ENCODE data around the gene SLC37A3. TPM values are rescaled to one million over a fixed set of nuclear protein-coding genes. Genes with fewer than 3 reads are reported as not detected.

Gene SLC37A3
- total and polyA plus RNA-seq, 2 experiments from 2014 or later: 44.9 to 64.5 TPM

DNA sequence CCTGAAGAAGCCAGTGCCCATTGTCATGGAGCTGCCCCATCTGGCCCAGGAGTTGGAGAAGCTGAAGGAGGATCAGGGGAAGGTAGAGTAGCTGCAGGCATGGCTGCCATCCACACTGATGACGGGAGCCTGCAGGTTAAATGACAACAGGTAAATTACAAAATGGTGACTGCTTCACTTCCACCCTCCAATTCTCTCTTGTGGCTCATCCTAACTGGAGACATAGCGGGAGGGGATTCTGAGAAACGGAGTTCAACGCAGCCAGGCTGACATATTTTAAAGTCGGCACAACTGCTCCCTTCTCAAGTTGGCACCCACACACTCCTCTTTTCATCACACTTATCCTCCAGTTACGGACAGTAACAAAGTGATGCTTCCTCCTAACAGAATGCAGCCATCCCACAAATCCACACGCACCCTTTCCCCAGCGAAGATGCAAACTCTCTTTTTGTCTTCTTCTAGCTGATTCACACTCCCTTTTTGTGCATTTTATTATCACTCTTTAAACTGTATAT, 103.0 kb downstream of the SLC37A3 start:
- no peak for DNase-seq (ENCODE audit: low spot score)
- H3K79me2 ChIP-seq: no peaks in the 10 kb centered on the region
- no peak overlapping the region for H3K4me2 ChIP-seq
- 94% methylated on average over 8 of the region's 8 CpGs for WGBS (ENCODE audit: low lambda C conversion rate, missing lambda C conversion rate)
- H3K27me3 ChIP-seq: no peaks in the 10 kb centered on the region
- TF ChIP-seq EZH2 (IDR thresholded peaks at IDR 0.05; ENCODE audit: borderline replicate concordance) (no peak), EZH2phosphoT487 (IDR thresholded peaks at IDR 0.05; ENCODE audit: low read depth, severe bottlenecking, unreplicated experiment) (no peak)
- TF ChIP-seq, protein P1, sequence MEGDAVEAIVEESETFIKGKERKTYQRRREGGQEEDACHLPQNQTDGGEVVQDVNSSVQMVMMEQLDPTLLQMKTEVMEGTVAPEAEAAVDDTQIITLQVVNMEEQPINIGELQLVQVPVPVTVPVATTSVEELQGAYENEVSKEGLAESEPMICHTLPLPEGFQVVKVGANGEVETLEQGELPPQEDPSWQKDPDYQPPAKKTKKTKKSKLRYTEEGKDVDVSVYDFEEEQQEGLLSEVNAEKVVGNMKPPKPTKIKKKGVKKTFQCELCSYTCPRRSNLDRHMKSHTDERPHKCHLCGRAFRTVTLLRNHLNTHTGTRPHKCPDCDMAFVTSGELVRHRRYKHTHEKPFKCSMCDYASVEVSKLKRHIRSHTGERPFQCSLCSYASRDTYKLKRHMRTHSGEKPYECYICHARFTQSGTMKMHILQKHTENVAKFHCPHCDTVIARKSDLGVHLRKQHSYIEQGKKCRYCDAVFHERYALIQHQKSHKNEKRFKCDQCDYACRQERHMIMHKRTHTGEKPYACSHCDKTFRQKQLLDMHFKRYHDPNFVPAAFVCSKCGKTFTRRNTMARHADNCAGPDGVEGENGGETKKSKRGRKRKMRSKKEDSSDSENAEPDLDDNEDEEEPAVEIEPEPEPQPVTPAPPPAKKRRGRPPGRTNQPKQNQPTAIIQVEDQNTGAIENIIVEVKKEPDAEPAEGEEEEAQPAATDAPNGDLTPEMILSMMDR (IDR thresholded peaks at IDR 0.05; ENCODE audit: poor library complexity): no peak
- no peaks in the 10 kb centered on the region for H3K36me3 ChIP-seq (replicated peaks; ENCODE audit: insufficient read depth, low read depth)
- no peaks in the 10 kb centered on the region for H3K4me1 ChIP-seq (ENCODE audit: insufficient read depth)
- no peak overlapping the region for H3K4me3 ChIP-seq
- no peak overlapping the region for H3K27ac ChIP-seq
- no peaks in the 10 kb centered on the region for H3K9me2 ChIP-seq (replicated peaks; ENCODE audit: insufficient read depth)
- H2AFZ ChIP-seq: no peak overlapping the region
- H4K20me1 ChIP-seq (ENCODE audit: insufficient read depth, poor library complexity, severe bottlenecking): no peaks in the 10 kb centered on the region
- H3K9me3 ChIP-seq (ENCODE audit: low read depth): no peaks in the 10 kb centered on the region

DNA sequence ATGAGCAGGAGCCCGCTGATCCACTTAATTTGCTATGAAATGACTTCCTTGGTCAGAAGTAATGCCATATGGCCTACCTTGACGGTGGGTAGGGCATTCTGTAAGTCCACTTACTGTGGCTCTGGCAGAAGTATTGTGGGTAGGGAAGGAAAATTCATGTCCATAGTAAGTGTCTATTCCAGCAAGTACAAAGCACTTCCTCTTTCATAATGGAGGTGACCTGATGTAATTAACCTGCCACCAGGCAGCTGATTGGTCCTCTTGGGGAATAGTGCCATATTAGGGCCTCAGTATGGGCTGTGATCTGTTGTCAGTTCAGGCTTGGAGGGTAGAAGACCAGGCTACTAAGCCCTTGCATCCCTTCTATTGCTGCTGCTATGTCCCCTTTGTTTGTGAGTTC, 103.9 kb downstream of the SLC37A3 start:
- Histone ChIP-seq H2AFZ (no peak overlapping the region), H3K9me3 (ENCODE audit: low read depth) (no peaks in the 10 kb centered on the region), H3K4me3 (no peak overlapping the region), H3K36me3 (replicated peaks; ENCODE audit: insufficient read depth, low read depth) (no peaks in the 10 kb centered on the region), H3K27me3 (no peaks in the 10 kb centered on the region), H3K27ac (no peak overlapping the region), H4K20me1 (ENCODE audit: insufficient read depth, poor library complexity, severe bottlenecking) (no peaks in the 10 kb centered on the region), H3K4me2 (no peak overlapping the region), H3K79me2 (no peaks in the 10 kb centered on the region), H3K4me1 (ENCODE audit: insufficient read depth) (no peaks in the 10 kb centered on the region), H3K9me2 (replicated peaks; ENCODE audit: insufficient read depth) (no peaks in the 10 kb centered on the region)
- TF ChIP-seq EZH2 (IDR thresholded peaks at IDR 0.05; ENCODE audit: borderline replicate concordance): no peak
- no peak for TF ChIP-seq EZH2phosphoT487 (IDR thresholded peaks at IDR 0.05; ENCODE audit: low read depth, severe bottlenecking, unreplicated experiment)
- TF ChIP-seq, protein P1 (IDR thresholded peaks at IDR 0.05; ENCODE audit: poor library complexity): no peak
- DNase-seq (ENCODE audit: low spot score): no peak
- 89% methylated on average over 2 of the region's 2 CpGs for WGBS (ENCODE audit: low lambda C conversion rate, missing lambda C conversion rate)

DNA sequence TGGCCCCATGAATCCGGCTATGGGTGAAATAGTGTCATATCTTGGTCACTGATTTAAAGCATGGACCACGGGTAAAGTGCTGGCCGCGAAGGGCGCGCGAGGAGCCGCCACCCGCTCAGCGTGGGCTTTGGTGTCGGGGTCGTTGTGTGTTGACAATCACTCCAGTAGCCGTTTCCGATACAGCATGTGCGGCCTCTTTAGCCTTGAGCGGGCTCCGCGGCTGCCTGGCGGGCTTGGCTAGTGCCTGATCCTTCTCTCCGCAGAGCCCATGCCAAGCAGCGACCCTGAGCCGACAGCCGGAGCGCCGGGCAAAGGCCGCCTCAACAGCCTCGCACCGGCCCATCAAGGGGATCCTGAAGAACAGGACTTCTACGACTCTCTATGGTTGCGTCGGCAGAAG, 105.9 kb downstream of the SLC37A3 start:
- no peaks in the 10 kb centered on the region for H3K79me2 ChIP-seq
- H3K4me2 ChIP-seq: no peak overlapping the region
- no peak overlapping the region for H2AFZ ChIP-seq
- no peaks in the 10 kb centered on the region for H3K4me1 ChIP-seq (ENCODE audit: insufficient read depth)
- H3K4me3 ChIP-seq: no peak overlapping the region
- TF ChIP-seq EZH2 (IDR thresholded peaks at IDR 0.05; ENCODE audit: borderline replicate concordance) (no peak), EZH2phosphoT487 (IDR thresholded peaks at IDR 0.05; ENCODE audit: low read depth, severe bottlenecking, unreplicated experiment) (no peak)
- TF ChIP-seq, protein P1 (IDR thresholded peaks at IDR 0.05; ENCODE audit: poor library complexity): no peak
- no peaks in the 10 kb centered on the region for H3K9me3 ChIP-seq (ENCODE audit: low read depth)
- H3K9me2 ChIP-seq (replicated peaks; ENCODE audit: insufficient read depth): no peaks in the 10 kb centered on the region
- no peaks in the 10 kb centered on the region for H3K36me3 ChIP-seq (replicated peaks; ENCODE audit: insufficient read depth, low read depth)
- H4K20me1 ChIP-seq (ENCODE audit: insufficient read depth, poor library complexity, severe bottlenecking): no peaks in the 10 kb centered on the region
- no peaks in the 10 kb centered on the region for H3K27me3 ChIP-seq
- 88% methylated on average over 31 of the region's 31 CpGs for WGBS (ENCODE audit: low lambda C conversion rate, missing lambda C conversion rate)
- H3K27ac ChIP-seq: no peak overlapping the region
- no peak for DNase-seq (ENCODE audit: low spot score)

DNA sequence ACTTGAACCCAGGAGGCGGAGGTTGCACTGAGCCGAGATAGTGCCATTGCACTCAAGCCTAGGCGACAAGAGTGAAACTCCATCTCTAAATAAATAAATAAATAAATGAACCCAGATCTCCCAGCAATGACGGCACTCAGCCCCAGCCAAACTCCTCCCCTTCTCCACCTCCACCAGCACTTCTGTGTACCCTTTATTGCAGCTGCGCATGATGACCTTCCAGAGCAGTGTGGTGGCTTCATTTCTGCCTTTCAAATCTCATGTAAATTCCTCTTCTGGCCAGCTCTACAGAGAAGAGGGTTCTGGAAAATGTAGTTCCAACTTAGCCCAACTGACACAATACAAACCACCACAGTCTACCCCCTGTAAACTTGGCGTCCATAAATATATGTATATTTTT, 108.5 kb downstream of the SLC37A3 start:
- Histone ChIP-seq H3K4me1 (ENCODE audit: insufficient read depth) (peaks cover 5% of the 10 kb centered on the region), H3K4me2 (no peak overlapping the region), H3K4me3 (no peak overlapping the region), H3K36me3 (replicated peaks; ENCODE audit: insufficient read depth, low read depth) (no peaks in the 10 kb centered on the region), H3K9me2 (replicated peaks; ENCODE audit: insufficient read depth) (no peaks in the 10 kb centered on the region), H3K27ac (no peak overlapping the region), H2AFZ (no peak overlapping the region), H3K9me3 (ENCODE audit: low read depth) (no peaks in the 10 kb centered on the region), H3K27me3 (no peaks in the 10 kb centered on the region), H4K20me1 (ENCODE audit: insufficient read depth, poor library complexity, severe bottlenecking) (no peaks in the 10 kb centered on the region), H3K79me2 (no peaks in the 10 kb centered on the region)
- 89% methylated on average over 6 of the region's 6 CpGs for WGBS (ENCODE audit: low lambda C conversion rate, missing lambda C conversion rate)
- DNase-seq (ENCODE audit: low spot score): no peak
- no peak for TF ChIP-seq EZH2 (IDR thresholded peaks at IDR 0.05; ENCODE audit: borderline replicate concordance)
- no peak for TF ChIP-seq EZH2phosphoT487 (IDR thresholded peaks at IDR 0.05; ENCODE audit: low read depth, severe bottlenecking, unreplicated experiment)
- TF ChIP-seq, protein P1 (IDR thresholded peaks at IDR 0.05; ENCODE audit: poor library complexity): no peak
